Spleen (tissue), 11 donors: Measurements from ENCODE around the gene TNNT1. TPM values are rescaled to one million over a fixed set of nuclear protein-coding genes. Genes with fewer than 3 reads are reported as not detected.
A peak's percentile ranks its signal among the peaks of the same experiment; 100 is the strongest.

Experiments
- DNase-seq: peaks from one replicate; pipeline ENCODE4 v3.0.0-alpha.2; 2020
- H3K27ac ChIP-seq, 8 donors: fragments of 200-600 bp; sonication (generic) in 7 of 8; 1 replicate in 4 of 8; 2 replicates in 4 of 8; pipeline versions ENCODE4 v1.5.0 to v1.8.0; 2016 to 2021; ENCODE audit warnings: inconsistent platforms in 4 of 8, mild to moderate bottlenecking in 4 of 8, moderate library complexity in 1 of 8
- H3K27me3 ChIP-seq, 7 donors: fragments of 200-600 bp; sonication (generic) in 6 of 7; replicated peaks in 1 of 7; 1 replicate in 4 of 7; 2 replicates in 3 of 7; pipeline versions ENCODE4 v1.5.0 to v1.8.0; 2016 to 2021; ENCODE audit warnings: inconsistent platforms in 3 of 7, mild to moderate bottlenecking in 1 of 7
- H3K36me3 ChIP-seq, 6 donors: fragments of 200-600 bp; sonication (generic) in 5 of 6; 1 replicate in 4 of 6; 2 replicates in 2 of 6; pipeline versions ENCODE4 v1.5.0 to v1.8.0; 2016 to 2021; ENCODE audit warnings: inconsistent platforms in 2 of 6
- H3K4me1 ChIP-seq, 6 donors: fragments of 200-600 bp; sonication (generic) in 5 of 6; 1 replicate in 3 of 6; 2 replicates in 3 of 6; pipeline versions ENCODE4 v1.5.0 to v1.8.0; 2016 to 2021; ENCODE audit warnings: inconsistent platforms in 3 of 6
- H3K4me3 ChIP-seq, 8 donors: fragments of 200-600 bp; sonication (generic) in 7 of 8; 1 replicate in 4 of 8; 2 replicates in 4 of 8; pipeline versions ENCODE4 v1.5.0 to v1.8.0; 2016 to 2021; ENCODE audit warnings: inconsistent platforms in 4 of 8, mild to moderate bottlenecking in 4 of 8, moderate library complexity in 2 of 8
- H3K9me3 ChIP-seq, 8 donors: fragments of 200-600 bp; sonication (generic) in 7 of 8; 1 replicate in 4 of 8; 2 replicates in 4 of 8; pipeline versions ENCODE4 v1.5.0 to v1.8.0; 2016 to 2021; ENCODE audit warnings: inconsistent platforms in 4 of 8
- POLR2A ChIP-seq, 3 donors: fragments of 450-650 bp; IDR thresholded peaks; one replicate each; pipeline ENCODE4 v1.5.1; 2017; ENCODE audit warnings: antibody characterized with exemption in 3 of 3, mild to moderate bottlenecking in 1 of 3
- POLR2AphosphoS5 ChIP-seq, 3 donors: sonication (generic); formaldehyde crosslinking; IDR thresholded peaks; one replicate each; pipeline ENCODE4 v1.5.1; 2017; ENCODE audit warnings: antibody characterized with exemption in 3 of 3
- WGBS, 5 donors: extraction: QIAGEN DNeasy Blood & Tissue Kit in 3 of 5; methylation state at CpG; one replicate each; pipeline versions ENCODE4 v1.1.5 to v1.1.7; 2013 to 2018; 5-methylcytosine and 5-hydroxymethylcytosine counted together
- intact Hi-C: fragments of 100-400 bp; cut with DNase I; formaldehyde crosslinking; loops from one replicate; pipeline ENCODE4 v1.15.0; 2023; ENCODE audit warnings: low total_unique reads
- polyA plus RNA-seq, 3 donors: library from polyadenylated mRNA; stranded (reverse); fragments of 200-250 nt; gene quantifications; one replicate each; pipeline ENCODE4 v1.2.1, GENCODE V29; 2013
- total RNA-seq, 7 donors: library from RNA; depleted of rRNA in 3 of 7; stranded (reverse); fragments of >200 nt in 3 of 7; fragmentation: NEBNext Ultra II Directional in 4 of 7; extraction: Animal tissue kit (Norgen Biotek cat#: 25700) in 4 of 7; gene quantifications; one replicate each; pipeline versions ENCODE4 v1.1.0 to v1.2.1, GENCODE V29; 2016 to 2021
- TF ChIP-seq, protein P1 (sequence below), 11 experiments: fragments of 200-600 bp in 7 of 11; fragments of 450-650 bp in 4 of 11; sonication (generic) in 4 of 11; IDR thresholded peaks in 8 of 11; conservative IDR thresholded peaks in 3 of 11; 1 replicate in 7 of 11; 2 replicates in 4 of 11; pipeline versions ENCODE4 v1.4.0 to v1.8.0; 2016 to 2021; ENCODE audit warnings: antibody characterized with exemption in 11 of 11, inconsistent platforms in 4 of 11, mild to moderate bottlenecking in 1 of 11
- donor health status: healthy with polysubstance abuse.
- donor health status: DM: no; HTN: no; CAD: no; lungs with moderate emphysema.
- donor health status: DM: no; HTN: no; CAD: no.
- donor health status: Bipolar disorder and iron deficiency.
- donor health status: healthy.
- donor health status: DM: no; HTN: no; CAD: no.
- donor health status: DM: yes; HTN: yes; CAD: no.

TNNT1 gene
- total and polyA plus RNA-seq, 10 donors: 0.26 to 6.2 (median 1.5) TPM; not detected in 3

DNA sequence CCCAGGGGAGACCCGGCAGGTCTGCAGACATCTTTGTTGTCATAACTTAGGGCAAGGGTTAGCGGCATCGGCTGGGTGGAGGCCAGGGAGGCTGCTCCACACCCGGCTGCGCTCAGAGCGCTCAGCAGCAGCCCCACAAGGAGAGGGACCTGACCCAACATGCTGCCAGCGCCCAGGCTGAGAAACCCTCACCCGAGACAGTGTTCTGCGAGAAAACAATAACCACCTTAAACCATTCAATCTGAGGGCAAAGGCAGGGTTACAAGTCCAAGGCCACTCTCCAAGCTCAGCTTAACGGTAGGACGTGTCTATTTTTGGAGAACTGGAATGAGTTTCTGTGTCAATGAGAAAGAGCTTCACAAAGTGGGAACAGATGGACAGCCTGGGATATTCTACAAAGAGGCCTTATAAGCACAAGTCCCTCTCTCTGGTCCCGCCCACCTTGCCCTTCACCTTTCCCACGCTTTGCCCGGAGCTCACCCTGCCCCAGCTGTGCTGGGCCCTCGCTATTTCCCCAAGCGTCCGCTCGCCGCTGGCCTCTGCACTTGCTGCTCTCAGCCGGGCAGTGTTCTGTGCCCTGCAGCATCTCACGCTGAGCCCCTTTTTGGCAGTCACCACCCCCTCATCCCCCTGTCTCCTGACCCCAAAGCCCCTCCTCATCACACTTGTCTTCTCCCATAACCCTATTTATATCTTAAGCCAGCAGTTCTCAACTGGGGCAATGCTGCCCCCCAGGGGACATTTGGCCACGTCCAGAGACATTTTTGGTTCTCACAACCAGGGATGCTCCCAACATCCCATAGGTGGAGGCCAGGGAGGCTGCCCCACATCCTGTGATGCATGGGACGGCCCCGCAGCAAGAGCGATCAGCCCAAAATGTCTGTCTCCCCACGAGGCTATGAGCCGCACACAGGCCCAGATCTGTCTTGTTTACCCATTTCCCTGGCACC lies 49.2 kb downstream of the TNNT1 start:
- peak in 2 of 3 donors; percentile 19 to 42 for TF ChIP-seq POLR2AphosphoS5 (IDR thresholded peaks at IDR 0.05)
- TF ChIP-seq, protein P1, sequence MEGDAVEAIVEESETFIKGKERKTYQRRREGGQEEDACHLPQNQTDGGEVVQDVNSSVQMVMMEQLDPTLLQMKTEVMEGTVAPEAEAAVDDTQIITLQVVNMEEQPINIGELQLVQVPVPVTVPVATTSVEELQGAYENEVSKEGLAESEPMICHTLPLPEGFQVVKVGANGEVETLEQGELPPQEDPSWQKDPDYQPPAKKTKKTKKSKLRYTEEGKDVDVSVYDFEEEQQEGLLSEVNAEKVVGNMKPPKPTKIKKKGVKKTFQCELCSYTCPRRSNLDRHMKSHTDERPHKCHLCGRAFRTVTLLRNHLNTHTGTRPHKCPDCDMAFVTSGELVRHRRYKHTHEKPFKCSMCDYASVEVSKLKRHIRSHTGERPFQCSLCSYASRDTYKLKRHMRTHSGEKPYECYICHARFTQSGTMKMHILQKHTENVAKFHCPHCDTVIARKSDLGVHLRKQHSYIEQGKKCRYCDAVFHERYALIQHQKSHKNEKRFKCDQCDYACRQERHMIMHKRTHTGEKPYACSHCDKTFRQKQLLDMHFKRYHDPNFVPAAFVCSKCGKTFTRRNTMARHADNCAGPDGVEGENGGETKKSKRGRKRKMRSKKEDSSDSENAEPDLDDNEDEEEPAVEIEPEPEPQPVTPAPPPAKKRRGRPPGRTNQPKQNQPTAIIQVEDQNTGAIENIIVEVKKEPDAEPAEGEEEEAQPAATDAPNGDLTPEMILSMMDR (IDR thresholded peaks at IDR 0.05 in 8 of 11, conservative IDR thresholded peaks at IDR 0.05 in 3 of 11): no peak
- H3K4me1 ChIP-seq: peaks cover 5 to 36% (median 26%) of the 10 kb centered on the region in 6 donors
- 80 to 91% (median 84%) methylated on average over 23 to 27 of the region's 27 CpGs for WGBS, 5 donors
- H3K9me3 ChIP-seq: peaks cover 0 to 10% (median 8%) of the 10 kb centered on the region in 8 donors
- peak overlapping the region in 3 of 8 donors; percentile 59 to 66 (median 63) for H3K27ac ChIP-seq
- DNase-seq: no peak
- intact Hi-C loops: no loop called here
- H3K36me3 ChIP-seq: peaks cover 0 to 90% (median 57%) of the 10 kb centered on the region in 6 donors
- no peak overlapping the region for H3K4me3 ChIP-seq
- no peaks in the 10 kb centered on the region for H3K27me3 ChIP-seq

DNA sequence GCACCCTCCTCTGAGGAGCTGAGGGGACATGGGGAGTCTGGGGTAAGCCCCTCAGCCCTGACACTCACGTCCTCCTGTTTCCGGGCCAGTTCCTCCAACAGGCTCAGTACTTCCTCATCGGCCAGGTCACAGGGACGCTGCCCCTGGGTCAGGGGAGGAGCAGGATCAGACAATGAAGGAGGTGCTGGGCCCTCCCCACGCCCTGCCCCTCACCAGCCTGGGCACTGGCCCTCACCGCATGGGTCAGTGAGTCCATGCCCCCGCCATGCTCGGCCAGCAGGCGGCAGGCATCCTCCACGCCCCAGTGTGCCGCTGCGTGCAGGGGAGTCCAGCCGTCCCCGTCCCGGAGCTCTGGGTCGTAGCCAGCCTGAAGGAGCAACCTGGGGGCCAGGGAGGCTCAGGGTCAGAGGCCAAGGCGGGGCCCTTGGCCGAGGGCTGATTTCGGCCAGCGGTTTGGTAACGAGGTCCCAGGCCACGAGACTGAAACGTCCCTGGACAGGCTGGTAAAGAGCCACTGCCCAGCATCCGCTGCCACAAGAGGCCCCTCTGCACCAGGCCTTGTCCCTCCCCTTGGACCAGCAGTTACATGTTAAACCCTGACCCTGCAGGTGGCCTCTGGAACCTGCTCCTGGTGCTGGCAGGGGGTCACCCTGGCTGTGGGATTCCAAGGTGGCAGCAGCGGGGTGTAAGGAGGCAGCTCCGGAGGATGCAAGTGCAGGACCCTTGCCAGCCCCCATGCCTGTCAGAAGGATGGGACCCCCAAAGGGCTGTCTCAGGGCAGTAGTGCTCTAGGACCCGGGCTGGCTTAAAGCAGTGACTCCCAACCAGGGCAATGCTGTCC lies 50.1 kb downstream of the TNNT1 start:
- TF ChIP-seq, protein P1 (IDR thresholded peaks at IDR 0.05 in 8 of 11, conservative IDR thresholded peaks at IDR 0.05 in 3 of 11): peak in 8 of 11 experiments; percentile 35 to 65 (median 52)
- TF ChIP-seq POLR2A (IDR thresholded peaks at IDR 0.05) (no peak), POLR2AphosphoS5 (IDR thresholded peaks at IDR 0.05) (peak in 2 of 3 donors; percentile 55 to 72)
- intact Hi-C loops: no loop called here
- Histone ChIP-seq H3K36me3 (peaks cover 0 to 92% (median 64%) of the 10 kb centered on the region in 6 donors), H3K9me3 (peaks cover 0 to 10% (median 8%) of the 10 kb centered on the region in 8 donors), H3K4me1 (peaks cover 5 to 36% (median 26%) of the 10 kb centered on the region in 6 donors), H3K4me3 (no peak overlapping the region), H3K27ac (peak overlapping the region in 6 of 8 donors; percentile 30 to 66 (median 58)), H3K27me3 (no peaks in the 10 kb centered on the region)
- no peak for DNase-seq
- 51 to 80% (median 75%) methylated on average over 7 to 27 of the region's 27 CpGs for WGBS, 5 donors

DNA sequence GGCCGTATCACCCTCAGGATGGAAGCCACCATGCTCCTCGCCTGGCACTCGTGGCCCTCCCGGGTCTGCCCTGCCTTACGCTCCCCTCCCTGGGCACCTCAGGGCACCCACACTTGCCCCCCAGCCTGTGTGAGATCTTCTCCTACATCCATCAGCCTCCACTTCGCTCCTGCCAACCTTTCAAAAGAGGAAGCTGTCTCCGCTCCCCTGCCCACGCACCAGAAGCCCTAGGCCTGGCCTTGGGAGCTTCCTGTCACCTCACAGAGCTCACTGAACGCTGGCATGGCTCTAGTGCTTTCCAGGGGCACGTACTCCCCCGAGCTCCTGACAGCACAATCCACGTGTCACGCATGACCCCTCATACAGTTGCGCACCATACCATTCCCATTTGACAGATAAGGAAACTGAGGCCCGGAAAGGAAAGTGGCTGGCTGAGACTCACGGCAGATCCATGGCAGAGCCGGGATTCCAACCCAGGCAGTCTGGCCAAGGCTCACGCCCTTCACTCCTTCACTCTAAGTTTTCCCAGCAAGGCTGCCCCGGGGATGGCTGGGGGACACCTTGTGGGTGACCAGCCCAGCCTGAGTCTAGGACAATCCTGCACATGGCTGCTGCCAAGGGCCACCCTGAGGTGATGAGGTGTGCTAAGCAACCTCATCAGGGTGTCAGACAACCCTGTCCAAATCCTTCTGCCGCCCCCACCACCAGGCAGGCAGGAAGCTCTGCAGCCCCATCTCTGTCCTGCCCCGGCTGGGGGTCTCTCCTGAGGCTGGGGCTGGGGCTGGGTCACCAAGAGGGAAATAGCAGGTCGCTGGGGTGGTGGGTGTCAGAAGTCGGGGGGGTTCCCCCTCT lies 50.9 kb downstream of the TNNT1 start:
- intact Hi-C loops: no loop called here
- no peak for DNase-seq
- Histone ChIP-seq H3K36me3 (peaks cover 0 to 85% (median 58%) of the 10 kb centered on the region in 6 donors), H3K4me1 (peaks cover 5 to 36% (median 26%) of the 10 kb centered on the region in 6 donors), H3K4me3 (no peak overlapping the region), H3K9me3 (peaks cover 0 to 6% (median 3%) of the 10 kb centered on the region in 8 donors), H3K27me3 (no peaks in the 10 kb centered on the region), H3K27ac (peak overlapping the region in 7 of 8 donors; percentile 9 to 66 (median 58))
- 63 to 73% (median 66%) methylated on average over 21 to 23 of the region's 23 CpGs for WGBS, 5 donors
- TF ChIP-seq POLR2A (IDR thresholded peaks at IDR 0.05) (no peak), POLR2AphosphoS5 (IDR thresholded peaks at IDR 0.05) (peak; percentile 50 to 71 (median 57))
- TF ChIP-seq, protein P1 (IDR thresholded peaks at IDR 0.05 in 8 of 11, conservative IDR thresholded peaks at IDR 0.05 in 3 of 11): no peak
